ENCODE results near the gene GLRA3.
"Not testable (repeated sequence)": the region's sequence is repeated elsewhere in the genome, so short reads cannot be mapped to it uniquely, and the experiment has no call there.

Gene GLRA3

DNA sequence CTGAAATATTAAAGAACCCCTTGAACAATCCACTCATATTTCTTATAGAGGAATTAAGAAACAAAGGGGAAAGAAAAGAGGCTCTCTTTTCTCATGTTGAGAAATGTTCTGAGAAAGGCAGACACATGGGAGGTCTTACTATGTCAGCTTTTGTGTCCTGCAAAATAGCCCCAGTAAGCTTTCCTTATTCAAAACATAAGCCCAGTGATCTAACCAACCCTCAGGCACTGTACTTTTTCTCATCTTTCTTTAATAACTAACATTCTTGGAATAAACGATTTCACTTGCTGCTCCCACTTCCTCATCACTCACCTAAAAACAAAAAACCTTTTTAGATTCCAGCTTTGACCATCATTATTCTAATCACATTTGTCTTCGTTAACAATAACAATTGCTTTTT lies 115.9 kb downstream of the GLRA3 start:
- DNase-seq, result no peak

- DNase-seq, result no peak
These were observed 119.5 kb downstream of the GLRA3 start for GRCh38 chr4:174709526-174709925.

DNA sequence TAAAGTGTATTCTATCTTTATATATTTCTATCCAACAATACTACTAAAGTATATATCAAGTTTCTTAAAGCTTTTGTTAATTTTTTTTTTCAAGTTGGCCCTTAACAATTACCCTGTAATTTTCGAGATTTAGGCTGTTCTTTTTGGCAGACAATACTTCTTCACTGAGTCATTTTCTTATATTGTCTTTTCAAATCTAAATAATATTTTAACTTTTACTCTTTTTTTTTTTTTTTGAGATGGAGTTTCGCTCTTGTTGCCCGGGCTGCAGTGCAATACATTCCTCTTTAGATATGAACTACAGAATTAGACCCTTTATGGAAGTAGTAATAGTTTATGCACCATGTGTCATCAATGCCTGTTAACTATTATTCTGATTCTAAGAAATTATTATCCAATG lies 120.7 kb downstream of the GLRA3 start:
- DNase-seq, result no peak

GRCh38 chr4:174707902-174708301 lies 121.1 kb downstream of the GLRA3 start:
- DNase-seq, result no peak

- no peak for DNase-seq
These were observed 121.9 kb downstream of the GLRA3 start for GRCh38 chr4:174707051-174707676.

GRCh38 chr4:174702979-174703478 lies 126.0 kb downstream of the GLRA3 start:
- no peak for DNase-seq

DNA sequence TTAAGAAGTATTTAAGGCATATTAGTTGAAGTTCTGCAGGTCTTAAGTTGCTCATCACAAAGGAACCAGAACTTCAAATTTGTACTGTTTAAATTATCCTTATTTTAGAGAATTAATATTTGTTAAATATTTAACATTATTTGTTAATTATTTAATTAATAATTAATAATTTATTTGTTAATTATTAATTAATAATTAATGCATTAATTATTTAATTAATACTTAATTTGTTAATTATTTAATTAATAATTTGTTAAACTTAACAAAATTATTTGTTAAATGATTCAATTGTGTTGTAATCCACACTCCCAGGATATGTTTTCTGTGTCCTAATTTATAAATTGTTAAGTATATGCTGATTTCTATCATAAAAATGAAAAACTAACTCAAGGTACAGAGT lies 129.4 kb downstream of the GLRA3 start:
- no peak for DNase-seq

- DNase-seq, result no peak
These were observed 131.2 kb downstream of the GLRA3 start for GRCh38 chr4:174697896-174698295.

DNA sequence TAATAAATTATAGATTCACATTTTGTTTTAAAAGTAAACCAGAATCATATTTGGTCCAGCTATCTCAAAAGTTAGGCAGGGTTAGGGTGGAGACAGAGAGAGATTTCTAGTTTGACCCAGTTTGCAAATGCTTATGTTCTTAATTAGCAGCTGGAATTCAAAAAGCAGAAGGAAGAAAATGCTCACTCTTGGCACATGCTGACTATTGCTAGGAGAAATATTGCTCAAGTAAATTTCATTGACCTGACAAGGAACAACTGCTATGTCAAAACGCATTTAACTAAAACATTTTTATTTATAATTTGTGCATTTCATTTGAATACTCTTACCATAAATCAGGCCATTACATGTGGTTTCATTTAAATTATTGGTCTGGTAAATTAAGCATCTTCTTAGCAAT lies 131.8 kb downstream of the GLRA3 start:
- no peak for DNase-seq

DNA sequence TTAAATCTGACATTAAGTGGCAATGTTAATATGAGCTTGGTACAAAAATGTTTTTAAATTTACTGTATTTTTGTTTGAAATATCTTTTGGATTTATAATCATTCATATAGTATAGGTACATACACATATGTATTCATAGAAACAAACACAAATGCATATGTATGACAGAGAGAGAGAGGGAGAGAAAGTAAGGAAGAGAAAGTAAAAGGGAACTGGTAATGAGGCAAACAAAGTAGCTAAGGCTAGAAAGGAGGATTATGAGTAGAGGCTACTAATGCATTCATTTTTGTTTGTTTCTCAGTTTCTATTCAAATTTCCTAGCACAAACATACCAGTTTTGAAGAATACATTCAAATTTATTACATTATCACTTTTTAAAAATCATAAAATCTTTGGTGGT lies 132.4 kb downstream of the GLRA3 start:
- no peak for DNase-seq

GRCh38 chr4:174691876-174692275 lies 137.2 kb downstream of the GLRA3 start:
- not testable (repeated sequence) for DNase-seq

GRCh38 chr4:174690665-174691064 lies 138.4 kb downstream of the GLRA3 start:
- no peak for DNase-seq

DNA sequence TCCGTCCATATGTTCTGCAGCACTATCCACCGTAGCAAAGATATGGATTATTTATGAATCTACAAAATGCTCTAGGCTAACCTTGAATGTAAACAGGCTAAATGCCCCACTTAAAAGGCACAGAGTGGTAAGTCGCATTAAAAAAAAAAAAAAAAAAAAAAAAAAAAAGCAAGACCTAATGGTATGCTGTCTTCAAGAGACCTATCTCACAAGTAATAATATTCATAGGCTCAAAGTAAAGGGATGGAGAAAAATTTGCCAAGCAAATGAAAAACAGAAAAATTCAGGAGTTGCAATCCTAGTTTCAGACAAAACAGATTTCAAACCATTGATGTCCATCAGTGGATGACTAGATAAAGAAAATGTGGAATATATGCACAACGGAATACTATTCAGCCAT lies 139.4 kb downstream of the GLRA3 start:
- DNase-seq, result no peak

DNA sequence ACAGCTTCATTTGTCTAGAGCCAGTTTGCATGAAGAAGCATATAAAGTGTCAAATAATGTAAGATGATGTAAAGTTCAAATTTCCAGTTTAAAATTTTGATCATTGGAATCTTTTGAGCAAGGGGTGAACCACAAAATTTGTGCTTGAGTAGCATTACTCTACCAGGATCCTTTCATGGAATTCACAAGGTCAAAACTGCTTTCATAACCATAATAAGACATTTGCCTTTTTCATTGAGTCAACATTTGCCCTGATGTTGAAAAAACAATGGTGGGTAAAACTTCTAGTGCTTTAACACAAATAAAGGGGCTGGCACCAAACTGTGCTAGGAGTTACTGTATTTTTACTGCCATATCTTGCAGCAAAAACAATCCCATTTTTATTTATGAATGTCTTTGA lies 142.2 kb downstream of the GLRA3 start:
- no peak for DNase-seq

GRCh38 chr4:174681723-174682300 lies 147.2 kb downstream of the GLRA3 start:
- DNase-seq, result no peak

GRCh38 chr4:174674305-174674840 lies 154.7 kb downstream of the GLRA3 start:
- DNase-seq, result no peak

DNA sequence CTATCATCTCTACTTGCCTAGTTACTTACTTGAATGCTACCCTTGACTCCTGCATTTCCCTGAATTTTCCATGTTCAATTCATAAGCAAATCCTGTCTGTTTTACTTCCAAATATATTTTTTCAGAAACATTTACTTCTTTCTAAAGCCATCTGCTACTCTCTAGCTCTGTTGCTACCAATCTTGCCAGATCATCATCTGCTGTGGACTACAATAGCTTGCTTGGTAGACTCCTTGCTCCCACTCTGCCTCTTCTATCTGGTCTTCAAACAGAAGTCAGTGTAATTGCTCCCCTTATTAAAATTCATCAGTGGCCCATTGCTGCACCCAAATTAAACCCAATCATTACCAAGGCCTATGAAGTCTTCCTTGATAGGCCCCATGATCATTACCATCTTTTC lies 155.2 kb downstream of the GLRA3 start:
- no peak for DNase-seq

DNA sequence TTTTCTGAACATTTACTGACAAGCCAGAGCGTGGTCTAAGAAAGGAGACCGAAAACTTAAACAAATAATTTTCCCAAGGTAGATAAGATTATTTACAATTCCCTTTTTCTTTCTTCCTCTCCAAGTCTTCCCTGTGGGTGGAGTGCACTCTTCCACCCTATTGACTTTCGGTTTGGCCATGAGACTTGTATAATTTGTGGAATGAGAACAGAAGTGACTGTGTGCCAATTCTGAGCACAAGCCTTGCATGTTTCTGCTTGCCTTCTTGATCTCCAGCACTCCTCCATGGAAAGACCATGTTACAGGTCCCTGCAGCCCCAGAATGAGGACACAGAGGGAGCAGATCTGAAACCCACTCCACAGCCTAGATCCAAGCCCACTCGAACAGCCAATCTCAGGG lies 156.8 kb downstream of the GLRA3 start:
- DNase-seq, result no peak

- DNase-seq, result no peak
These were observed 159.8 kb downstream of the GLRA3 start for GRCh38 chr4:174669270-174669669.

GRCh38 chr4:174665799-174666198 lies 163.2 kb downstream of the GLRA3 start:
- no peak for DNase-seq

GRCh38 chr4:174663216-174663615 lies 165.8 kb downstream of the GLRA3 start:
- no peak for DNase-seq

- no peak for DNase-seq
These were observed 170.8 kb downstream of the GLRA3 start for GRCh38 chr4:174658246-174658645.

DNA sequence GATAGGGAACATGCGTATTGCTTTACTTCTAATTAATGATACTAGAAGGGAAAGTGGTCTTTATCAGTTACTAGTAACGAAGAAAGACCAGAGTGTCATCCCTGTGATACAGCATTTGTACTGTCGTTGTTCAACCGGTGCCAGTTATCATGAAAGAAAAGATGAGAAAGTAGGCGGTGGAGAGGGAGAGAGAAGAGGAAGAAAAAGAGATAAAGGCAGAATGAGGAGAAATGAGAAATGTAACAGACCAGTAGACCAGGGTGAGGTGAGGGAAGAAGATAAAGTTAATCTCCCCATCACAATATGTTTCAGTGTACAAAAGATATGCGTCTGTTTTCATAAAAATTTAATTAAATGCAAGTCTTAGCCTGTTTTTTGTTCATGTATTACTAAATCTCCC lies 171.6 kb downstream of the GLRA3 start:
- no peak for DNase-seq

GRCh38 chr4:174654634-174655033 lies 174.4 kb downstream of the GLRA3 start:
- DNase-seq, result no peak
